ENCODE data around the gene LILRB4.
"Not testable (repeated sequence)": the region's sequence is repeated elsewhere in the genome, so short reads cannot be mapped to it uniquely, and the experiment has no call there.

- not testable (repeated sequence) for TF ChIP-seq EZH2phosphoT487 (IDR thresholded peaks at IDR 0.05; ENCODE audit: insufficient read depth, low read depth); EZH2 (IDR thresholded peaks at IDR 0.05; ENCODE audit: insufficient read depth, poor library complexity, severe bottlenecking)
Measured at GRCh38 chr19:54636081-54636480, 26.7 kb upstream of the LILRB4 start.
